T-helper 2 cell treated with Interferon-gamma antibody and Interleukin-4, amounts not matched to agents 100 ng/mL and 5 ng/mL, for 36 hours (primary cell): Measurements from ENCODE around the gene RAB21. TPM values are rescaled to one million over a fixed set of nuclear protein-coding genes. Genes with fewer than 3 reads are reported as not detected.
"Not testable (repeated sequence)": the region's sequence is repeated elsewhere in the genome, so short reads cannot be mapped to it uniquely, and the experiment has no call there.

Source experiments
- intact Hi-C: fragments of 100-400 bp; cut with micrococcal nuclease; formaldehyde crosslinking; loops from one replicate; pipeline ENCODE4 v1.15.1; 2023
- total RNA-seq: library from RNA; stranded (reverse); gene quantifications from 2 replicates; pipeline ENCODE4 v1.2.3, GENCODE V29; 2022

RAB21 gene
- total RNA-seq, 1 donor from 2014 or later = 64.7 TPM

GRCh38 chr12:71748081-71748850, 6.4 kb upstream of the RAB21 start:
- intact Hi-C loops = loop anchor here (10.0 kb wide), 1 partner anchor 533 kb away; no protein-coding TSS in a partner anchor

- intact Hi-C loops = loop anchor here (5.0 to 10.0 kb wide), 2 partner anchors 535 to 1507 kb away; partner anchors contain the start of gene CNOT2
Observed at GRCh38 chr12:71749666-71750065, 5.0 kb upstream of the RAB21 start.

GRCh38 chr12:71752891-71753290, 1.8 kb upstream of the RAB21 start:
- intact Hi-C loops = loop anchor here (5.0 kb wide), 1 partner anchor 1511 kb away; the partner anchor contains the start of gene CNOT2

GRCh38 chr12:71755146-71755892, 656 bp downstream of the RAB21 start:
- intact Hi-C loops = loop anchor here (5.0 kb wide), 1 partner anchor 182 kb away; the partner anchor contains the start of gene TPH2

- intact Hi-C loops = loop anchor here (5.0 kb wide), 1 partner anchor 181 kb away; the partner anchor contains the start of gene TPH2
Observed at GRCh38 chr12:71756054-71756690, 1.5 kb downstream of the RAB21 start.

- intact Hi-C loops = loop anchor here (5.0 kb wide), 1 partner anchor 177 kb away; the partner anchor contains the start of gene TPH2
Observed at GRCh38 chr12:71759941-71760340, 5.3 kb downstream of the RAB21 start.

- intact Hi-C loops = no loop called here
Observed at GRCh38 chr12:71760471-71760870, 5.8 kb downstream of the RAB21 start.

- intact Hi-C loops = not testable (repeated sequence)
Observed at GRCh38 chr12:71761354-71761753, 6.7 kb downstream of the RAB21 start.

GRCh38 chr12:71763677-71764379, 9.2 kb downstream of the RAB21 start:
- intact Hi-C loops = no loop called here

- intact Hi-C loops = no loop called here
Observed at GRCh38 chr12:71764587-71765321, 10.1 kb downstream of the RAB21 start.

- intact Hi-C loops = no loop called here
Observed at GRCh38 chr12:71766202-71766601, 11.5 kb downstream of the RAB21 start.

- intact Hi-C loops = no loop called here
Observed at GRCh38 chr12:71767183-71767582, 12.5 kb downstream of the RAB21 start.

- intact Hi-C loops = no loop called here
Observed at GRCh38 chr12:71768900-71769299, 14.2 kb downstream of the RAB21 start.

- intact Hi-C loops = no loop called here
Observed at GRCh38 chr12:71771069-71771468, 16.4 kb downstream of the RAB21 start.

GRCh38 chr12:71772735-71773134, 18.1 kb downstream of the RAB21 start:
- intact Hi-C loops = no loop called here

- intact Hi-C loops = loop anchor here (1.0 to 2.0 kb wide), 2 partner anchors 66 to 158 kb away; partner anchors contain the start of gene TPH2
Observed at GRCh38 chr12:71780237-71780822, 25.7 kb downstream of the RAB21 start.

- intact Hi-C loops = no loop called here
Observed at GRCh38 chr12:71782017-71782416, 27.4 kb downstream of the RAB21 start.

GRCh38 chr12:71786829-71787228, 32.2 kb downstream of the RAB21 start:
- intact Hi-C loops = no loop called here

GRCh38 chr12:71787580-71787979, 32.9 kb downstream of the RAB21 start:
- intact Hi-C loops = no loop called here

- intact Hi-C loops = no loop called here
Observed at GRCh38 chr12:71790331-71790730, 35.7 kb downstream of the RAB21 start.
